Naive thymus-derived CD8-positive, alpha-beta T cell (primary cell): Measurements from ENCODE around the gene SIGLEC14. TPM values are rescaled to one million over a fixed set of nuclear protein-coding genes. Genes with fewer than 3 reads are reported as not detected.

Source experiments
- ATAC-seq, 2 donors: fragments of 150-1000 bp; cut with Tn5 transposase in 1 of 2; sonication (Bioruptor Pico), chemical (Tn5 transposase) in 1 of 2; 1 replicate in 1 of 2; 2 replicates in 1 of 2; pipeline ENCODE4 v1.10.0; 2021; ENCODE audit warnings: mild to moderate bottlenecking in 2 of 2, moderate library complexity in 2 of 2
- POLR2A ChIA-PET: fragments of 350-600 bp; sonication (Branson Sonifier 250); formaldehyde crosslinking; loops from one replicate; lab custom pipeline; 2021; ENCODE audit warnings: antibody characterized with exemption; lab: Charles Lee
- DNase-seq, 10 donors: peaks; one replicate each; pipeline versions ENCODE4 v3.0.0 to v3.0.0-alpha.2; 2020 to 2022
- H3K27ac Mint-ChIP-seq, 10 donors: one replicate each; pipeline ENCODE4 v1.8.0; 2020 to 2022; ENCODE audit warnings: mild to moderate bottlenecking in 10 of 10, mixed read lengths in 10 of 10, moderate library complexity in 4 of 10, inconsistent platforms in 1 of 10
- H3K27me3 Mint-ChIP-seq, 5 donors: one replicate each; pipeline ENCODE4 v1.8.0; 2021 to 2022; ENCODE audit warnings: mixed read lengths in 5 of 5
- H3K36me3 Mint-ChIP-seq, 3 donors: one replicate each; pipeline ENCODE4 v1.8.0; 2020 to 2022; ENCODE audit warnings: mixed read lengths in 3 of 3, mild to moderate bottlenecking in 2 of 3, inconsistent platforms in 1 of 3
- H3K4me1 Mint-ChIP-seq, 4 donors: one replicate each; pipeline ENCODE4 v1.8.0; 2021 to 2022; ENCODE audit warnings: mixed read lengths in 4 of 4
- H3K4me3 Mint-ChIP-seq, 10 donors: one replicate each; pipeline ENCODE4 v1.8.0; 2020 to 2022; ENCODE audit warnings: mild to moderate bottlenecking in 10 of 10, mixed read lengths in 10 of 10, moderate library complexity in 6 of 10, inconsistent platforms in 1 of 10
- H3K9me3 Mint-ChIP-seq, 9 donors: one replicate each; pipeline ENCODE4 v1.8.0; 2020 to 2022; ENCODE audit warnings: mixed read lengths in 9 of 9, mild to moderate bottlenecking in 3 of 9, inconsistent platforms in 1 of 9, moderate library complexity in 1 of 9
- polyA plus RNA-seq, 3 donors: library from polyadenylated mRNA; unstranded; fragments of 300-500 nt; fragmentation: Illumina TruSeq; gene quantifications; one replicate each; pipeline ENCODE4 v1.2.3, GENCODE V29; 2021
- total RNA-seq, 8 experiments: library from RNA in 2 of 8; stranded (reverse) in 2 of 8; gene quantifications; one replicate each; pipeline ENCODE4 v1.2.3 and lab custom pipeline; 2021 to 2026

Gene SIGLEC14
- total and polyA plus RNA-seq, 5 experiments from 2014 or later: 0.07 to 0.83 (median 0.33) TPM; not detected in 2

DNA sequence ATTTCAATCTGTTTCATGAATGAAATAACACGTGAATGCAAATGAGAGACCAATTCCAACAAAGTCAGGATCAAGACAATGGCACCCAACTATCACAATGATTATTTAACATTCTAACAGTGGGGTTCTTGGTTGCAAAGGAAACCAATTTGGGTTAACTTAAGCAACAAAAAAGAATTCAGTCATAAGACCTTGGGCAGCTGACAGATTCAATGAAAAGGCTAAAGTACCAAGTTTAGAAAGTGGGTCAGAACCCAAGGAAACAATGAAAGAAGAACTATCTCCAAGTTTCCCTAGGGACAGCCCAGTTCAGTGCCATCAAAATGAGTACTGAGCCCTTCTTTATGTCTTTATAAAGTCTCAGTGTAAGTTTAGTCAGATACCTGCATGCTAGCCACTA is 17.5 kb upstream of the SIGLEC14 start:
- Mint-ChIP-seq H3K36me3 (peaks cover 0 to 4% (median 2%) of the 10 kb centered on the region in 3 donors), H3K27me3 (peaks cover 26 to 57% (median 36%) of the 10 kb centered on the region in 5 donors), H3K4me1 (no peaks in the 10 kb centered on the region), H3K27ac (no peak overlapping the region), H3K4me3 (no peak overlapping the region), H3K9me3 (peaks cover 0 to 18% (median 0%) of the 10 kb centered on the region in 9 donors)
- POLR2A ChIA-PET: no interaction called here
- DNase-seq (no peak), ATAC-seq (no peak)

DNA sequence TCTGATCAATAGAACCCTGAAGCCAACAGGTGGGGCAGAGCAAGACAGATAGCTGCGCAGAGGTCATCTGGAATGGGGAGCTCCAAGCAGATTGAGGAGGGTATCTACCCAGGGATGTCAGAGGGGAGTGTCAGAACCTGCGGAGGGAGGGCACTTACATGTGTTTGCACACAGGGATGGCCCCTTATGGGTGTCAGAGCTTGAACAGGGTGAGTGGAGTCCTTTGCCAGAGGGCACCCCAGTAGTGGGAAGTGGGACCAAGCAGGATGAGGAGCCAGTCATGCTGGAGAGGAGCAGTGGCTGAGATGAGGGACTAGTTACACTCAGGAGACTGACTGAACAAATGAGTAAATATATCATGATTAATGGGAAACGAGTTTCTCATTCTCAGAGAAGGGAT is 17.0 kb upstream of the SIGLEC14 start:
- Mint-ChIP-seq H3K27me3 (peaks cover 26 to 57% (median 36%) of the 10 kb centered on the region in 5 donors), H3K4me1 (no peaks in the 10 kb centered on the region), H3K27ac (no peak overlapping the region), H3K4me3 (no peak overlapping the region), H3K36me3 (peaks cover 0 to 4% (median 2%) of the 10 kb centered on the region in 3 donors), H3K9me3 (peaks cover 0 to 18% (median 0%) of the 10 kb centered on the region in 9 donors)
- ATAC-seq: no peak
- POLR2A ChIA-PET: interaction anchor here (0.7 kb wide), 1 partner anchor 18 kb away, joined by 5 read pairs; no protein-coding TSS in a partner anchor
- no peak for DNase-seq

DNA sequence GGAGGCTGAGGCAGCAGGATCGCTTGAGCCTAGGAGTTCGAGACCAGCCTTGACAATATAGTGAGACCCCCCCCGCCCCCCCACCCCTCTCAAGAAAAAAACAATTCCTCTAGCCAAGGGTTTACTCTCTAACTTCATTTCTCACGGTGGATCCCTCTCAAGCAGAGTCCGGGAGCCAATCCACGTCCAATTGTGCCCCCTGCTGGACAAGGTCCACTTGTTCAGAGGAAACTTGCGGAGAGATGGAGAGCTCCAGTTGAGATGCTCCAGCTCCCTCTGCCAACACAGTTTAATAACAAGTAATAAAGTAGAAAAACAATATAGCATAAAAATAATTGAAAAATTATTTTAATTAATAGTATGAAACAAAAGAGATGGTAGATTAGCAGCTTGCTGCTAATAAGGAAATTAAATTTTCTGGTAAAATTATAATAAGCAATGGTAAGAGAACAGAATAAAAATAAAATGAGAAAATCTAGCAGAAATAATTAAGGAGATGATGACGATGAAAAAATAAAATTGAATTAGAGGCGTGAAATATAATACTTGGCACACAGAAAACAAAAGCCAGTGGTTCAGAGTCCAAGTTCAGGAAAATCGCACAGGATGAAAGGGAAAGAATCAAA is 14.5 kb upstream of the SIGLEC14 start:
- ATAC-seq: no peak
- H3K27ac Mint-ChIP-seq: no peak overlapping the region
- POLR2A ChIA-PET: no interaction called here

DNA sequence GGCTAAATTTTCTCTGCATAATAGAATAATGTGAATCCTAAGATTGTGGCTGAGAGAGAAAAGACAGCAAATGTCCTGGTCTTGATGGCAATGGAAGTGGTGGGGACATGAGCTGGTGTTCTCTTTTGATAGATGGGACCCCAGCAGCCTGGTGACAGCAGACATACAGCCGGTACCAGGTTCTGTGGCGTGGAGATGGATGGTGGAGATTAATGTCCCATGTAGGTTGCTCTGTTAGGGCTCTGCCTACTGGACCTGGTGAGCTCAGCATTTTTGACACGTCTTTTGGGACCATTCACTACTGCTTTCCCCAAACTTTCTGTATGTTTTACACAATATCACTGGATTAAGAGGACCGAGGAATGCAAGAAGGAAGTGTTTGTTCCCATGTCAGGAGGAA is 8.2 kb upstream of the SIGLEC14 start:
- H3K27ac Mint-ChIP-seq: no peak overlapping the region
- H3K9me3 Mint-ChIP-seq: peaks cover 0 to 7% (median 0%) of the 10 kb centered on the region in 9 donors
- peaks cover 5 to 21% (median 7%) of the 10 kb centered on the region in 4 donors for H3K4me1 Mint-ChIP-seq
- no peaks in the 10 kb centered on the region for H3K36me3 Mint-ChIP-seq
- ATAC-seq (no peak), DNase-seq (no peak)
- no peak overlapping the region for H3K4me3 Mint-ChIP-seq
- POLR2A ChIA-PET: no interaction called here
- H3K27me3 Mint-ChIP-seq: peaks cover 18 to 63% (median 29%) of the 10 kb centered on the region in 5 donors

More for the DNA sequence above, 14.5 kb upstream of the SIGLEC14 start:
- H3K4me3 Mint-ChIP-seq: no peak overlapping the region
- peaks cover 23 to 53% (median 32%) of the 10 kb centered on the region in 5 donors for H3K27me3 Mint-ChIP-seq
- H3K36me3 Mint-ChIP-seq: no peaks in the 10 kb centered on the region
- peaks cover 0 to 18% (median 0%) of the 10 kb centered on the region in 9 donors for H3K9me3 Mint-ChIP-seq
- peaks cover 5 to 9% (median 5%) of the 10 kb centered on the region in 4 donors for H3K4me1 Mint-ChIP-seq
- peak in 9 of 10 donors; percentile 19 to 79 (median 28) for DNase-seq

DNA sequence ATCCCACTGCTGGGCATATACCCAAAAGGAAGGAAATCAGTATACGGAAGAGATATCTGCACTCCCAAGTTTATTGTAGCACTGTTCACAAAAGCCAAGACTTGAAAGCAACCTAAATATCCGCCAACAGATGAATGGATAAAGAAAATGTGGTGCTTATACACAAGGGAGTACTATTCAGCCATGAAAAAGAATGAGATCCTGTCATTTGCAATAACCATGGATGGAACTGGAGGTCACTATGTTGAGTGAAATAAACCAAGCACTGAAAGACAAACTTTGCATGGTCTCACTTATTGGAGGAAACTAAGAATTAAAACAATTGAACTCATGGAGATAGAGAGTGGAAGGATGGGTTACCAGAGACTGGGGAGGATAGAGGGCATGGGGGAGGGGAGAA is 6.5 kb upstream of the SIGLEC14 start:
- H3K27me3 Mint-ChIP-seq: peaks cover 16 to 63% (median 32%) of the 10 kb centered on the region in 5 donors
- ATAC-seq (no peak), DNase-seq (no peak)
- POLR2A ChIA-PET: no interaction called here
- H3K4me1 Mint-ChIP-seq: peaks cover 5 to 21% (median 7%) of the 10 kb centered on the region in 4 donors
- peaks cover 0 to 7% (median 0%) of the 10 kb centered on the region in 9 donors for H3K9me3 Mint-ChIP-seq
- H3K36me3 Mint-ChIP-seq: no peaks in the 10 kb centered on the region
- no peak overlapping the region for H3K27ac Mint-ChIP-seq
- no peak overlapping the region for H3K4me3 Mint-ChIP-seq

DNA sequence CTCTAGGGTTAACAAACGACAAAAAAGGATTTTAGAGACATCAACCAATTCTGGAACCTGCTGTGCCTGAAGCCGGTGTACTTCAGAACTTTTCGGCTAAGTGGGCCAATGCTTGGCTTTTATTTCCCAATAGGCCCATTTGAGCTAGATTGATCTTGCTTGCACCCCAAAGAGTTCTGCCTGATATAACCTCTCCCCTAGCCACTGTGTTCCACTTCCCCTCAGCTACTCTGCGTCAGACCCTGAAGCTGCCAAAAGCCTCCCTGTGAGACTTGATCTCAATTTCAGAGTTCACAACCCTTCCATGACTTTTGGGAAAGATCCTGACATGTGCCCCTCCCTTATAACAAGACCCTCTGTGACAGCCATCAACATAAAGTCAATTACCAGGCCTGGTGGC is 5.6 kb upstream of the SIGLEC14 start:
- no peak for ATAC-seq
- H3K4me1 Mint-ChIP-seq: peaks cover 5 to 23% (median 7%) of the 10 kb centered on the region in 4 donors
- peaks cover 0 to 7% (median 0%) of the 10 kb centered on the region in 9 donors for H3K9me3 Mint-ChIP-seq
- POLR2A ChIA-PET: no interaction called here
- H3K36me3 Mint-ChIP-seq: no peaks in the 10 kb centered on the region
- no peak overlapping the region for H3K27ac Mint-ChIP-seq
- H3K4me3 Mint-ChIP-seq: no peak overlapping the region
- H3K27me3 Mint-ChIP-seq: peaks cover 15 to 61% (median 32%) of the 10 kb centered on the region in 5 donors
- no peak for DNase-seq

DNA sequence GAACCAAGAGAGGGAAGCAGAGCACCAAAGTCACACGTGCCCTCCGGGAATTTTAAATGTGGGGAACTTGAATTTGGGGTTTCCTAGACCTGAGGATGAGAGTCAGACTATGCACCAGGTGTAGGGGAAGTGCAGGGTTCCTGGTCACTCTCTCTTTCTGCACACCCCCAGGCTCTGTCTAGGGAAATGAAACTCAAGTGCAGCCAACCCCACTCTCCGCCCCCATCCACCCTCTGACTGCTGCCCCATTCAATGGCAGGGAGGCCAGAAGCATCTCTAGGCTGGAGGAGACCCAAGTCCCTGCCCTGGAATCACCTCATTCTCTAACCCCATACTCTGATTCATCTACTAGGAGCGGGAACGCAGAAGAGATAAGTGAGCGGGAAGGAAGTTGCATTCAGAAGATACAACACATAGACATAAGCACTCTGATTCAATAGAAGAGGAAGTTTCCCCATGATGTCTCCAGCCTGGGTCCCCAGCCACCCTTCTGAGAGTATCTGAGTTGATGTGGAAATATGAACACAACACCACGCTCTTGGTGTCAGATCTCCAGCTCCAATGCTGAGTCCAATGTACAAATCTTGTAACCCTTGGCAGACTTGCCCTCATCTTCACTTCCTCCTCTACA is 4.7 kb upstream of the SIGLEC14 start:
- peaks cover 15 to 52% (median 35%) of the 10 kb centered on the region in 5 donors for H3K27me3 Mint-ChIP-seq
- POLR2A ChIA-PET: no interaction called here
- peaks cover 0 to 18% (median 0%) of the 10 kb centered on the region in 4 donors for H3K4me1 Mint-ChIP-seq
- H3K4me3 Mint-ChIP-seq: no peak overlapping the region
- DNase-seq (no peak), ATAC-seq (no peak)
- peaks cover 0 to 7% (median 0%) of the 10 kb centered on the region in 9 donors for H3K9me3 Mint-ChIP-seq
- H3K36me3 Mint-ChIP-seq: no peaks in the 10 kb centered on the region
- H3K27ac Mint-ChIP-seq: no peak overlapping the region

DNA sequence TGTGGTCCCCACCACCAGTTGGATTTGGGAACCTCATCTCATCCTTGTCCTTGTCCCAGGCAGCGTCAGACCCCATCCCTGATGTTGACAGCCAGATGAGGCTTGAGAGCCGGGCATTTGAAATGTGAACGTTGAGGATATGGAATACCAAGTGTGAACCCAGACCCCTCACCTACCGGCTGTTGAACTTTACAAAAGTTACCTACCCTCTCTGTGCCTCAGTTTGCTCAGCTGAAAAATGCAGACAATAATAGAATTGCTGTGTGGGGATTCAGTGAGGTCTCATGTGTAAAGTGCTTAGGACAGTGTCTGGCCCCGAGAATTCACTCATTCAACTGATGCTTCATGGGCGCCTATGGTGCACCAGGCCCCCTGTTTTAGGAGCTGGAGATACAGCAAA is 693 bp upstream of the SIGLEC14 start:
- Mint-ChIP-seq H3K9me3 (no peaks in the 10 kb centered on the region), H3K4me3 (no peak overlapping the region), H3K27ac (no peak overlapping the region), H3K27me3 (peaks cover 18 to 55% (median 41%) of the 10 kb centered on the region in 5 donors), H3K36me3 (no peaks in the 10 kb centered on the region), H3K4me1 (peaks cover 0 to 18% (median 3%) of the 10 kb centered on the region in 4 donors)
- ATAC-seq (no peak), DNase-seq (no peak)
- POLR2A ChIA-PET: no interaction called here

DNA sequence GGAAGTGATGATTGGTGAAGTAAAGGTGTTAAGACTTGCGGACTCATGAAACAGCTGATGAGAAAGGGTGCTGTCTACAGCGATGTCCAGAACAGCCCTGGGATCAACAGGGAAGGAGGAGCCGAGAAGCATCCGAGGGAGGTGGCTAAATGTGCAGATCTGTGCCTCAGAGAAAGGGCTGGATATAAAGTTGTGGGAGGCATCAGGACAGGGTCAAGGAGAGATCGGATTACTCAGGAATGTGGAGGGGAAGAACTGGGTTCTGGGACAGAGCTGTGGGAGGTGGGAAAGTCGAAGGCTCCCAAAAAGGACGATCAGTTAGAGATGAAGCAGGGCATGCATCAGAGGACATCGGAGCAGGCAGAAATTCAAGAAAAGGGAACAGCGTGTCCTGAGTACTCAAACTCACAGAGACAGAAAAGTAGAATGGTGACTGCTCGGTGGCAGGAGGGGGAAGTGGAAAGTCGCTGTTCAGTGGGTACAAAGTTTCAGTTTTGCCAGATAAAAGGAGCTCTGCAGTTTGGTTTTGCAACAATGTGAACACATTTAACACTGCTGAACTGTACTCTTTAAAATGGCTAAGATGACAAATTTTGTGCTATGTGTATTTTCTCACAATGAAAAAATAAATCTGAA is 1.9 kb downstream of the SIGLEC14 start:
- H3K36me3 Mint-ChIP-seq: no peaks in the 10 kb centered on the region
- peaks cover 0 to 2% (median 0%) of the 10 kb centered on the region in 9 donors for H3K9me3 Mint-ChIP-seq
- peaks cover 7 to 53% (median 29%) of the 10 kb centered on the region in 5 donors for H3K27me3 Mint-ChIP-seq
- no peak for ATAC-seq
- H3K4me3 Mint-ChIP-seq: no peak overlapping the region
- no peak overlapping the region for H3K27ac Mint-ChIP-seq
- H3K4me1 Mint-ChIP-seq: peaks cover 0 to 4% (median 2%) of the 10 kb centered on the region in 4 donors
- POLR2A ChIA-PET: no interaction called here
- no peak for DNase-seq

DNA sequence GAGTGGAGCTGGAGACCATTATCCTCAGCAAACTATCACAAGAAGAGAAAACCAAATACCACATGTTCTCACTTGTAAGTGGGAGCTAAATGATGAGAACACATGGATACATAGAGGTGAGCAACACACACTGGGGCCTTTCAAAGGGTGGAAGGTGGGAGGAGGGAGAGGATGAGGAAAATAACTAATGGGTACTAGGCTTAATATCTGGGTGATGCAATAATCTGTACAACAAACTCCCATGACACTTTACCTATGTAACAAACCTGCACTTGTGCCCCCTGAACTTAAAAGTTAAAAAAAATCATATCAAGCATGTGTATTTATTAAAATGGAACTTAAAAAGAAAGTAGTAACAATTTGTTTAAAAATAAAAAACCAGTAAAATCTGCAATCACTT is 5.0 kb downstream of the SIGLEC14 start:
- Mint-ChIP-seq H3K9me3 (peaks cover 0 to 13% (median 2%) of the 10 kb centered on the region in 9 donors), H3K4me3 (no peak overlapping the region), H3K36me3 (peaks cover 0 to 11% (median 0%) of the 10 kb centered on the region in 3 donors), H3K27me3 (peaks cover 0 to 85% (median 43%) of the 10 kb centered on the region in 5 donors), H3K27ac (no peak overlapping the region), H3K4me1 (peaks cover 0 to 4% (median under 1%) of the 10 kb centered on the region in 4 donors)
- ATAC-seq (no peak), DNase-seq (no peak)
- POLR2A ChIA-PET: no interaction called here

DNA sequence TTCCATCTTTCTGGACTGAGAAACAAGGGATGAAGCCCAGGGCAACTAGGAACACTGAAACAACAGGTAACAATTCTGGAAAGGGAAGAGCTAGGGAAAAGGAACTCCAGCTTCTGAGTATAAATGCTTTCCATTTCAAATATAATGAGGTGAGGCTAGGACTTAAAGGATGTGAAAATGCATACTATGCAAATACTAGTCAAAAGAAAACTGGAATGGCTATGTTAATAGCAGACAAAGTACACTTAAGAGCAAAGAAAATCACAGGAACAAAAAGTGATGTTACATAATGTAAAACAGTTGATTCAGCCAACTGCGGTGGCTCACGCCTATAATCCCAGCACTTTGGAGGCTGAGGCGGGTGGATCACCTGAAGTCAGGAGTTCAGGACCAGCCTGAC is 6.2 kb downstream of the SIGLEC14 start:
- H3K9me3 Mint-ChIP-seq: peaks cover 0 to 14% (median 2%) of the 10 kb centered on the region in 9 donors
- H3K27me3 Mint-ChIP-seq: peaks cover 0 to 87% (median 43%) of the 10 kb centered on the region in 5 donors
- H3K4me1 Mint-ChIP-seq: peaks cover 0 to 4% (median under 1%) of the 10 kb centered on the region in 4 donors
- H3K4me3 Mint-ChIP-seq: no peak overlapping the region
- H3K36me3 Mint-ChIP-seq: peaks cover 0 to 12% (median 0%) of the 10 kb centered on the region in 3 donors
- no peak overlapping the region for H3K27ac Mint-ChIP-seq
- POLR2A ChIA-PET: no interaction called here
- ATAC-seq: no peak
- no peak for DNase-seq

DNA sequence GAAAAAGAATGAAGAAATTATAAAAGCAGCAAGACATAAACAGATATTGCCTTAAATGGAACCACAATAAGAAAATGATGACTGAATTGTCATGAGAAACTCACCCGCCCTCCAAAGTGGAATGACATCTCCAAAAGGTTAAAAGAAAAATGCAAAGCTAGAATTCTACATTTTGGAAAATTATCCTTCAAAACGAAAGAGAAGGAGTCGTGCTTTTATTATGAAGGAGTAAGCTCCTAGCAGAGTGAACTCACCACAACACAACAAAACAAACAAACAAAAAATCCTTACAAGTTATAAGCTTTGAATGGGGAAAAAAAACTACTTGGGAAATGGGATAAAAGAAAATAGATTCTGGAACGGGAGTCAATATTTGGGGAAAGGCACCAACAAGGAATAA is 6.7 kb downstream of the SIGLEC14 start:
- Mint-ChIP-seq H3K27me3 (peaks cover 0 to 82% (median 39%) of the 10 kb centered on the region in 5 donors), H3K27ac (no peak overlapping the region), H3K4me1 (peaks cover 0 to 4% (median under 1%) of the 10 kb centered on the region in 4 donors), H3K9me3 (peaks cover 0 to 14% (median 2%) of the 10 kb centered on the region in 9 donors), H3K36me3 (peaks cover 0 to 12% (median 0%) of the 10 kb centered on the region in 3 donors), H3K4me3 (no peak overlapping the region)
- DNase-seq (no peak), ATAC-seq (no peak)
- POLR2A ChIA-PET: no interaction called here
